Measurements from ENCODE around the gene SLIT3. TPM values are rescaled to one million over a fixed set of nuclear protein-coding genes. Genes with fewer than 3 reads are reported as not detected.

Gene SLIT3
- total RNA-seq, 4 donors from 2014 or later, result 0.72 to 37.4 (median 5.3) TPM

DNA sequence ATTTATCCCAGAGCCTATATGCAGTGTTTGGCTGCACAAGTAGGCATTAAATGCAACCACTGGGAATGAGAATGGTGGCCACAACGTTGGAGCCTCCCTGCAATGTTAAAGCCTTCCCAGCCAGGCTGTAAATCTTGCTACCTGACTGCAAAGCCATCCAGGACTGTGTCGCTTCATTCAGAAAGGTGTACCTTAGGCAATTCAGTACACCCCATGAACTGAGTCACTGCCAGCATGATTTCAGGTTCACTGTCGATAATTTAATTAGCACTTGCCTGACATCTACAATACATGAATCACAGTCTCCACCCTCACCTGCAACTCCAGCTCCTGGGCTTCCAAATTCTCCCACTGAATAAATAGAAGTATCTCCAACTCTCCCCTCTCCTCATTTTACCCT is 108.4 kb downstream of the SLIT3 start:
- Histone ChIP-seq H3K36me3 (no peaks in the 10 kb centered on the region), H3K9me3 (no peaks in the 10 kb centered on the region), H3K4me1 (no peaks in the 10 kb centered on the region), H3K27me3 (no peaks in the 10 kb centered on the region), H3K4me3 (no peak overlapping the region), H3K27ac (no peak overlapping the region)
- intact Hi-C loops (cut with DNase I), result no loop called here
- TF ChIP-seq, protein P1, sequence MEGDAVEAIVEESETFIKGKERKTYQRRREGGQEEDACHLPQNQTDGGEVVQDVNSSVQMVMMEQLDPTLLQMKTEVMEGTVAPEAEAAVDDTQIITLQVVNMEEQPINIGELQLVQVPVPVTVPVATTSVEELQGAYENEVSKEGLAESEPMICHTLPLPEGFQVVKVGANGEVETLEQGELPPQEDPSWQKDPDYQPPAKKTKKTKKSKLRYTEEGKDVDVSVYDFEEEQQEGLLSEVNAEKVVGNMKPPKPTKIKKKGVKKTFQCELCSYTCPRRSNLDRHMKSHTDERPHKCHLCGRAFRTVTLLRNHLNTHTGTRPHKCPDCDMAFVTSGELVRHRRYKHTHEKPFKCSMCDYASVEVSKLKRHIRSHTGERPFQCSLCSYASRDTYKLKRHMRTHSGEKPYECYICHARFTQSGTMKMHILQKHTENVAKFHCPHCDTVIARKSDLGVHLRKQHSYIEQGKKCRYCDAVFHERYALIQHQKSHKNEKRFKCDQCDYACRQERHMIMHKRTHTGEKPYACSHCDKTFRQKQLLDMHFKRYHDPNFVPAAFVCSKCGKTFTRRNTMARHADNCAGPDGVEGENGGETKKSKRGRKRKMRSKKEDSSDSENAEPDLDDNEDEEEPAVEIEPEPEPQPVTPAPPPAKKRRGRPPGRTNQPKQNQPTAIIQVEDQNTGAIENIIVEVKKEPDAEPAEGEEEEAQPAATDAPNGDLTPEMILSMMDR (IDR thresholded peaks at IDR 0.05), result no peak
- TF ChIP-seq POLR2A (IDR thresholded peaks at IDR 0.05), result no peak
- DNase-seq, result no peak
- WGBS, 2 donors, result 45 to 46% methylated on average over 2 to 3 of the region's 3 CpGs

DNA sequence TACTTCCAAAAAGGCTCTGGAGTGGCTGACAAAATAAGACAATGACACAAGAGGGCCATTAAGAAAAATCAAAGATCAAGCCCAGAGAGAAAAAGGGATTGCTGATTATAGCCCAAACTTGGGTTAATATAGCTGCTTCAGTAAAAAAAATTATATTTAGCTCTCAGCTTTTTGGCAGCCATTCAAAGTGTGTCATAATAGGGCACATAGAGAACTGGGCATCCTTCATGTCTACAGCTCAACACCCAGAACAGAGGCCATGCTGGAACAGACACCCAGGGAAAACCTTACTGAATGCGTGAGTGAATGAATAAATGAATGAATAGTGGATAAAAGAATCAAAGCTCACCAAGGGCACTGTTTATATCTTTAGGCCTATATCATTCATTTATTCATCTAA is 110.1 kb downstream of the SLIT3 start:
- DNase-seq, result no peak
- 77 to 94% methylated on average over 1 of the region's 1 CpG for WGBS, 2 donors

DNA sequence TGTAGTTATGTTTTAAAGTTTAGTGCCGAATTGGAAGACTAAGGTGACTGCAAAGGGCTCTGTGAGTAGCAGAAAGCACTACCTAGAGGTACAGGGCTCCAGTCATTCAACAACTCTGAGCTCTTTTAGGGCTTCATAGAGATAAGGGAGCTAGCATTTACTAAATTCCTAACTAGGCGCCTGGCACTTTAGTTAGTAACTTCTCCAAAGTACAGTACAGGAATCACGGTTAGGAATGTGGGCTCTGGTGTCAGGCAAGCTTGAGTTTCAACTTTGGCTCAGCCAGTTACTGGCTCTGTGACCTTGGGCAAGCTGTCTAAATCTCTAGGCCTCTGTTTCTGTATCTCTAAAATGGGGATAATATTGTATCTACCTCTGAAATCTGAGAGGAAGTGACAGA is 115.3 kb downstream of the SLIT3 start:
- TF ChIP-seq, protein P1 (IDR thresholded peaks at IDR 0.05), result no peak
- TF ChIP-seq POLR2A (IDR thresholded peaks at IDR 0.05), result no peak
- Histone ChIP-seq H3K27ac (no peak overlapping the region), H3K36me3 (no peaks in the 10 kb centered on the region), H3K4me3 (no peak overlapping the region), H3K27me3 (no peaks in the 10 kb centered on the region), H3K4me1 (no peaks in the 10 kb centered on the region), H3K9me3 (no peaks in the 10 kb centered on the region)
- intact Hi-C loops (cut with DNase I), result no loop called here
- DNase-seq, result no peak
- 64 to 71% methylated on average over 3 of the region's 3 CpGs for WGBS, 2 donors

More for the DNA sequence above, 110.1 kb downstream of the SLIT3 start:
- TF ChIP-seq, protein P1 (IDR thresholded peaks at IDR 0.05), result no peak
- no peak for TF ChIP-seq POLR2A (IDR thresholded peaks at IDR 0.05)
- H3K27ac ChIP-seq, result no peak overlapping the region
- H3K36me3 ChIP-seq, result no peaks in the 10 kb centered on the region
- H3K27me3 ChIP-seq, result no peaks in the 10 kb centered on the region
- H3K4me1 ChIP-seq, result no peaks in the 10 kb centered on the region
- intact Hi-C loops (cut with DNase I), result no loop called here
- no peaks in the 10 kb centered on the region for H3K9me3 ChIP-seq
- H3K4me3 ChIP-seq, result no peak overlapping the region

DNA sequence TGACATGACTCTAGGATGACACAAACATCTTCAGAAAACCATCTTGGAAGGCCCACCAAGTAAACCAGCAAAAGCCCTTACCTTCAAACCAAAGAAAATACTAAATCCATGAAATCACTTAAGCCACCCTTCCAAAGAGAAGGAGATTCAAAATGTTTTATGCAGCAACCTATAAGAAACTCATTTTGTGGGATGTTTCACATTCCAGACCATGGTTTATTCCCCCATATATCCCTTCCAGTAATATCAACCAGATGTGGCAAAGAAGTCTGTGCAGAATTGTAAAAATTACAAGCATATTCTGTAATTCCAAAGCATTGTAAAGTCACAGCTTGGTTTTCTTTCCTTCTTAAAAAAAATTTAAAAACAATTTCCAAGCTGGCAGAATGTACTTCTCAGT is 117.4 kb downstream of the SLIT3 start:
- Histone ChIP-seq H3K9me3 (no peaks in the 10 kb centered on the region), H3K36me3 (no peaks in the 10 kb centered on the region), H3K27me3 (no peaks in the 10 kb centered on the region), H3K27ac (no peak overlapping the region), H3K4me1 (no peaks in the 10 kb centered on the region), H3K4me3 (no peak overlapping the region)
- no peak for DNase-seq
- intact Hi-C loops (cut with DNase I), result no loop called here
- TF ChIP-seq POLR2A (IDR thresholded peaks at IDR 0.05), result no peak
- TF ChIP-seq, protein P1 (IDR thresholded peaks at IDR 0.05), result no peak

DNA sequence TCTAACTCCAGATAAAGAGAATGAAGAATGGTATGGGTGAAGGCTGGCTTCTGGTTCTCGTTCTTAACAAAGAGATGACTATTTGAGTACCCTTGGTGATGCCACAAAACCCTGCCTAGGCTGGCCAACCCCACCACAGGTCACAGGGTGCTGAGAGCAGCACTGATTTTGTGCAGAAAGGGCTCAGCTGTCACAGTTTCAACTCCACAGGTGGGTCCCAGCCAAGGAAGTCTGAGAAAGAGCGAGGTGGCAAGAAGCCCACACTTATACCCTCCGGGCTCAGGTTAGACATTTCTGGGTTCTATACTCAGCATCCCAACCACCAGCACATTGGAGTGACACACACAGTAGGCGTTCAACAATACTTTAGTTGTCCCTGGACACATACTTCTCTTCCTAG is 118.1 kb downstream of the SLIT3 start:
- 76 to 89% methylated on average over 4 of the region's 4 CpGs for WGBS, 2 donors
- intact Hi-C loops (cut with DNase I), result no loop called here

More for the DNA sequence above, 118.1 kb downstream of the SLIT3 start:
- Histone ChIP-seq H3K4me1 (no peaks in the 10 kb centered on the region), H3K27ac (no peak overlapping the region), H3K4me3 (no peak overlapping the region), H3K9me3 (no peaks in the 10 kb centered on the region), H3K27me3 (no peaks in the 10 kb centered on the region), H3K36me3 (no peaks in the 10 kb centered on the region)
- no peak for DNase-seq
- TF ChIP-seq, protein P1 (IDR thresholded peaks at IDR 0.05), result no peak
- no peak for TF ChIP-seq POLR2A (IDR thresholded peaks at IDR 0.05)
